ENCODE results near the gene FBXO8.
"Not testable (repeated sequence)": the region's sequence is repeated elsewhere in the genome, so short reads cannot be mapped to it uniquely, and the experiment has no call there.

DNA sequence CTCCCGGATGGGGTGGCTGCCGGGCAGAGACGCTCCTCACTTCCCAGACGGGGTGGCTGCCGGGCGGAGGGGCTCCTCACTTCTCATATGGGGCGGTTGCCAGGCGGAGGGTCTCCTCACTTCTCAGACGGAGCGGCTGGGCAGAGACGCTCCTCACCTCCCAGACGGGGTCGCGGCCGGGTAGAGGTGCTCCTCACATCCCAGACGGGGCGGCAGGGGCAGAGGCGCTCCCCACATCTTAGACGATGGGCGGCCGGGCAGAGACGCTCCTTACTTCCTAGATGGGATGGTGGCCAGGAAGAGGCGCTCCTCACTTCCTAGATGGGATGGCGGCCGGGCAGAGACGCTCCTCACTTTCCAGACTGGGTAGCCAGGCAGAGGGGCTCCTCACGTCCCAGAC is 11.7 kb upstream of the FBXO8 start:
- TF ChIP-seq, protein P1, sequence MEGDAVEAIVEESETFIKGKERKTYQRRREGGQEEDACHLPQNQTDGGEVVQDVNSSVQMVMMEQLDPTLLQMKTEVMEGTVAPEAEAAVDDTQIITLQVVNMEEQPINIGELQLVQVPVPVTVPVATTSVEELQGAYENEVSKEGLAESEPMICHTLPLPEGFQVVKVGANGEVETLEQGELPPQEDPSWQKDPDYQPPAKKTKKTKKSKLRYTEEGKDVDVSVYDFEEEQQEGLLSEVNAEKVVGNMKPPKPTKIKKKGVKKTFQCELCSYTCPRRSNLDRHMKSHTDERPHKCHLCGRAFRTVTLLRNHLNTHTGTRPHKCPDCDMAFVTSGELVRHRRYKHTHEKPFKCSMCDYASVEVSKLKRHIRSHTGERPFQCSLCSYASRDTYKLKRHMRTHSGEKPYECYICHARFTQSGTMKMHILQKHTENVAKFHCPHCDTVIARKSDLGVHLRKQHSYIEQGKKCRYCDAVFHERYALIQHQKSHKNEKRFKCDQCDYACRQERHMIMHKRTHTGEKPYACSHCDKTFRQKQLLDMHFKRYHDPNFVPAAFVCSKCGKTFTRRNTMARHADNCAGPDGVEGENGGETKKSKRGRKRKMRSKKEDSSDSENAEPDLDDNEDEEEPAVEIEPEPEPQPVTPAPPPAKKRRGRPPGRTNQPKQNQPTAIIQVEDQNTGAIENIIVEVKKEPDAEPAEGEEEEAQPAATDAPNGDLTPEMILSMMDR (conservative IDR thresholded peaks at IDR 0.05; ENCODE audit: low read length): not testable (repeated sequence)
- TF ChIP-seq EZH2phosphoT487 (IDR thresholded peaks at IDR 0.05; ENCODE audit: borderline replicate concordance, low read depth, low read length): not testable (repeated sequence)

Data from OCI-LY7 (cell line).